Sigmoid colon (tissue), 4 donors: ENCODE measurements around the gene ATP8A1.
"Not testable (repeated sequence)": the region's sequence is repeated elsewhere in the genome, so short reads cannot be mapped to it uniquely, and the experiment has no call there.

Source experiments
- EP300 ChIP-seq, 4 donors: sonication (generic); formaldehyde crosslinking; IDR thresholded peaks; one replicate each; pipeline ENCODE4 v1.6.1; 2017; ENCODE audit warnings: antibody characterized with exemption in 4 of 4
- POLR2A ChIP-seq, 2 donors: fragments of 450-650 bp; IDR thresholded peaks; one replicate each; pipeline ENCODE4 v1.6.1; 2016; ENCODE audit warnings: antibody characterized with exemption in 2 of 2, mild to moderate bottlenecking in 2 of 2, moderate library complexity in 2 of 2
- POLR2AphosphoS5 ChIP-seq, 4 donors: sonication (generic); formaldehyde crosslinking; IDR thresholded peaks; one replicate each; pipeline ENCODE4 v1.6.1; 2017; ENCODE audit warnings: antibody characterized with exemption in 4 of 4
- TF ChIP-seq, protein P1 (sequence below), 4 experiments: fragments of 450-650 bp in 3 of 4; fragments of 200-600 bp in 1 of 4; IDR thresholded peaks; one replicate each; pipeline ENCODE4 v1.5.1; 2016 to 2019; ENCODE audit warnings: antibody characterized with exemption in 4 of 4, mild to moderate bottlenecking in 3 of 4, moderate library complexity in 2 of 4

DNA sequence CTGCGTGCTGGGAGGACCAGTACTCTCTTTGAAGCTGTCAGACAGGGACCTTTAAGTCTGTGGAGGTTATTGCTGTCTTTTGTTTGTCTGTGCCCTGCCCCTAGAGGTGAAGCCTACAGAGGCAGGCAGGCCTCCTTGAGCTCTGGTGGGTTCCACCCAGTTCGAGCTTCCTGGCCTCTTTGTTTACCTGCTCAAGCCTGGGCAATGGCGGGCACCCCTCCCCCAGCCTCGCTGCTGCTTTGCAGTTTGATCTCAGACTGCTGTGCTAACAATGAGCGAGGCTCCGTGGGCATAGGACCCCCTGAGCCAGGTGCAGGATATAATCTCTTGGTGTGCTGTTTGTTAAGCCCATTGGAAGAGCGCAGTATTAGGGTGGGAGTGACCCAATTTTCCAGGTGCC lies 44.9 kb upstream of the ATP8A1 start:
- TF ChIP-seq, protein P1, sequence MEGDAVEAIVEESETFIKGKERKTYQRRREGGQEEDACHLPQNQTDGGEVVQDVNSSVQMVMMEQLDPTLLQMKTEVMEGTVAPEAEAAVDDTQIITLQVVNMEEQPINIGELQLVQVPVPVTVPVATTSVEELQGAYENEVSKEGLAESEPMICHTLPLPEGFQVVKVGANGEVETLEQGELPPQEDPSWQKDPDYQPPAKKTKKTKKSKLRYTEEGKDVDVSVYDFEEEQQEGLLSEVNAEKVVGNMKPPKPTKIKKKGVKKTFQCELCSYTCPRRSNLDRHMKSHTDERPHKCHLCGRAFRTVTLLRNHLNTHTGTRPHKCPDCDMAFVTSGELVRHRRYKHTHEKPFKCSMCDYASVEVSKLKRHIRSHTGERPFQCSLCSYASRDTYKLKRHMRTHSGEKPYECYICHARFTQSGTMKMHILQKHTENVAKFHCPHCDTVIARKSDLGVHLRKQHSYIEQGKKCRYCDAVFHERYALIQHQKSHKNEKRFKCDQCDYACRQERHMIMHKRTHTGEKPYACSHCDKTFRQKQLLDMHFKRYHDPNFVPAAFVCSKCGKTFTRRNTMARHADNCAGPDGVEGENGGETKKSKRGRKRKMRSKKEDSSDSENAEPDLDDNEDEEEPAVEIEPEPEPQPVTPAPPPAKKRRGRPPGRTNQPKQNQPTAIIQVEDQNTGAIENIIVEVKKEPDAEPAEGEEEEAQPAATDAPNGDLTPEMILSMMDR (IDR thresholded peaks at IDR 0.05) = not testable (repeated sequence)
- TF ChIP-seq POLR2A, EP300, POLR2AphosphoS5 (IDR thresholded peaks at IDR 0.05): not testable (repeated sequence)
